IMR-90 (cell line): ENCODE results near the gene KIF18B.

Experiments
- CEBPB ChIP-seq: IDR thresholded peaks from 2 replicates; pipeline ENCODE4 v1.6.1; 2012; ENCODE audit warnings: low read depth, low read length, improper control_type of control experiment
- FOS ChIP-seq: fragments of 150-350 bp; IDR thresholded peaks from 2 replicates; pipeline ENCODE4 v1.6.1; 2016; ENCODE audit warnings: low read depth, low read length
- MXI1 ChIP-seq: IDR thresholded peaks from 2 replicates; pipeline ENCODE4 v1.6.1; 2012; ENCODE audit warnings: low read depth, mild to moderate bottlenecking, low read length, moderate library complexity, borderline replicate concordance
- POLR2A ChIP-seq: IDR thresholded peaks from 2 replicates; pipeline ENCODE4 v1.6.1; 2012; ENCODE audit warnings: mild to moderate bottlenecking, low read depth, low read length
- RAD21 ChIP-seq: IDR thresholded peaks from 2 replicates; pipeline ENCODE4 v1.6.1; 2012; ENCODE audit warnings: low read length, improper control_type of control experiment
- TF ChIP-seq, protein P1 (sequence below): conservative IDR thresholded peaks from 2 replicates; pipeline ENCODE4 v1.5.1; 2012; ENCODE audit warnings: mild to moderate bottlenecking, low read depth, low read length, improper control_type of control experiment
- TF ChIP-seq, protein P2 (sequence below): fragments of 150-350 bp; IDR thresholded peaks from 2 replicates; pipeline ENCODE4 v1.6.1; 2016; ENCODE audit warnings: low read depth, mild to moderate bottlenecking, low read length, moderate library complexity, borderline replicate concordance
- TF ChIP-seq, protein P3 (sequence below): fragments of 150-350 bp; IDR thresholded peaks from 2 replicates; pipeline ENCODE4 v1.6.1; 2017; ENCODE audit warnings: mild to moderate bottlenecking, antibody characterized with exemption, low read length, low read depth

DNA sequence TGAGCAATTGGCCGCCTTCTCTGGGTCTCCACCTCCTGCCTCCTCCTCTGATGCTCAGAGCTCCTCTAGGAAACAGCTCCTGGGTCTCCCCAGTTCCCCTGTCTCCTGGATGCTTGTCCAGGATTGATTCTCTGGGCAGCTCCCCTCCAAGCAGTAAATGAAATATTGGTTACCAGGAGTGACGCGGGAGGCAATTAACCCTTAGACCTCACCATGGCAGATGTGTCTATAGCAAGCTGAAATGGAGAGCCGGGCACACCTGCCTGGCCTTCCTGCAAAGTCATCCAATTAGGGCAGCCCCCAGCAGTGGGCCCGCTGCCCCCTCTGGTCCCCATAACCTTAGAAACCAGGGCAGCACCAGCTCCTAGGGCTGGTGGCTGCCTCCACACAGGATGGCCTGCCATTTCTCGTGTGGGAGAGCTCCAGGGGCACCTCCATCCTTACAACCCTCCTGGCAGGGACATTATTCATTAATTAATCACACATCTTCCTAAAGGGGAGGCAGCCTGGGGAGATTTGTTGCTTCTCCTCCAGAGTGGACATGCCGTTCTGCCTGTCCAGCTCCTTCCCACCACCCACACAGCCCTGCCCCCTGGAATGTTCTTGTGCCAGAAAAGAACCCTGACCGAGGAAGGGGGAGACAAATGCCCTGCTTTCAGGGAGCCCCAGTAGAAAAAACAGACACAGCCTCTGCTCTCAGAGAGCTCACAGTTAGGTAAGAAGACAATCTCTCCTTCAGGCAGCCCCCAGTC is 8.3 kb upstream of the KIF18B start:
- TF ChIP-seq MXI1: no peak
- no peak for TF ChIP-seq FOS
- TF ChIP-seq, protein P1, sequence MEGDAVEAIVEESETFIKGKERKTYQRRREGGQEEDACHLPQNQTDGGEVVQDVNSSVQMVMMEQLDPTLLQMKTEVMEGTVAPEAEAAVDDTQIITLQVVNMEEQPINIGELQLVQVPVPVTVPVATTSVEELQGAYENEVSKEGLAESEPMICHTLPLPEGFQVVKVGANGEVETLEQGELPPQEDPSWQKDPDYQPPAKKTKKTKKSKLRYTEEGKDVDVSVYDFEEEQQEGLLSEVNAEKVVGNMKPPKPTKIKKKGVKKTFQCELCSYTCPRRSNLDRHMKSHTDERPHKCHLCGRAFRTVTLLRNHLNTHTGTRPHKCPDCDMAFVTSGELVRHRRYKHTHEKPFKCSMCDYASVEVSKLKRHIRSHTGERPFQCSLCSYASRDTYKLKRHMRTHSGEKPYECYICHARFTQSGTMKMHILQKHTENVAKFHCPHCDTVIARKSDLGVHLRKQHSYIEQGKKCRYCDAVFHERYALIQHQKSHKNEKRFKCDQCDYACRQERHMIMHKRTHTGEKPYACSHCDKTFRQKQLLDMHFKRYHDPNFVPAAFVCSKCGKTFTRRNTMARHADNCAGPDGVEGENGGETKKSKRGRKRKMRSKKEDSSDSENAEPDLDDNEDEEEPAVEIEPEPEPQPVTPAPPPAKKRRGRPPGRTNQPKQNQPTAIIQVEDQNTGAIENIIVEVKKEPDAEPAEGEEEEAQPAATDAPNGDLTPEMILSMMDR: no peak
- no peak for TF ChIP-seq POLR2A
- TF ChIP-seq, protein P2, sequence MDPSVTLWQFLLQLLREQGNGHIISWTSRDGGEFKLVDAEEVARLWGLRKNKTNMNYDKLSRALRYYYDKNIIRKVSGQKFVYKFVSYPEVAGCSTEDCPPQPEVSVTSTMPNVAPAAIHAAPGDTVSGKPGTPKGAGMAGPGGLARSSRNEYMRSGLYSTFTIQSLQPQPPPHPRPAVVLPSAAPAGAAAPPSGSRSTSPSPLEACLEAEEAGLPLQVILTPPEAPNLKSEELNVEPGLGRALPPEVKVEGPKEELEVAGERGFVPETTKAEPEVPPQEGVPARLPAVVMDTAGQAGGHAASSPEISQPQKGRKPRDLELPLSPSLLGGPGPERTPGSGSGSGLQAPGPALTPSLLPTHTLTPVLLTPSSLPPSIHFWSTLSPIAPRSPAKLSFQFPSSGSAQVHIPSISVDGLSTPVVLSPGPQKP: no peak
- no peak for TF ChIP-seq RAD21
- no peak for TF ChIP-seq CEBPB
- TF ChIP-seq, protein P3, sequence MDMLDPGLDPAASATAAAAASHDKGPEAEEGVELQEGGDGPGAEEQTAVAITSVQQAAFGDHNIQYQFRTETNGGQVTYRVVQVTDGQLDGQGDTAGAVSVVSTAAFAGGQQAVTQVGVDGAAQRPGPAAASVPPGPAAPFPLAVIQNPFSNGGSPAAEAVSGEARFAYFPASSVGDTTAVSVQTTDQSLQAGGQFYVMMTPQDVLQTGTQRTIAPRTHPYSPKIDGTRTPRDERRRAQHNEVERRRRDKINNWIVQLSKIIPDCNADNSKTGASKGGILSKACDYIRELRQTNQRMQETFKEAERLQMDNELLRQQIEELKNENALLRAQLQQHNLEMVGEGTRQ: no peak
